Neutrophil (primary cell): ENCODE results near the gene PDPN.

Experiments used
- H3K27ac ChIP-seq: fragments of 200-600 bp; sonication (generic); 2 replicates; pipeline ENCODE4 v1.5.1; 2016; ENCODE audit warnings: mild to moderate bottlenecking, moderate library complexity
- H3K27me3 ChIP-seq: fragments of 200-600 bp; sonication (generic); 2 replicates; pipeline ENCODE4 v1.6.0; 2016; ENCODE audit warnings: mild to moderate bottlenecking
- H3K36me3 ChIP-seq: fragments of 200-600 bp; sonication (generic); 2 replicates; pipeline ENCODE4 v1.5.1; 2017
- H3K4me1 ChIP-seq, 2 experiments: fragments of 200-600 bp in 1 of 2; sonication (generic) in 1 of 2; 1 replicate in 1 of 2; 2 replicates in 1 of 2; pipeline versions ENCODE4 v1.5.1 to v1.6.1; 2013 to 2016; ENCODE audit warnings: low read depth in 1 of 2, low read length in 1 of 2, mild to moderate bottlenecking in 1 of 2, moderate library complexity in 1 of 2; ENCODE audit not compliant: control insufficient read depth in 1 of 2, insufficient read depth in 1 of 2
- H3K4me3 ChIP-seq, 2 experiments: fragments of 200-600 bp in 1 of 2; sonication (generic) in 1 of 2; 1 replicate in 1 of 2; 2 replicates in 1 of 2; pipeline ENCODE4 v1.5.1; 2013 to 2016; ENCODE audit warnings: low read depth in 1 of 2, low read length in 1 of 2, mild to moderate bottlenecking in 1 of 2, moderate library complexity in 1 of 2
- H3K9me3 ChIP-seq: fragments of 200-600 bp; sonication (generic); 2 replicates; pipeline ENCODE4 v1.5.1; 2016
- TF ChIP-seq, protein P1 (sequence below): fragments of 200-600 bp; sonication (generic); IDR thresholded peaks from 2 replicates; pipeline ENCODE4 v1.5.1; 2016; ENCODE audit warnings: antibody characterized with exemption

The PDPN gene

DNA sequence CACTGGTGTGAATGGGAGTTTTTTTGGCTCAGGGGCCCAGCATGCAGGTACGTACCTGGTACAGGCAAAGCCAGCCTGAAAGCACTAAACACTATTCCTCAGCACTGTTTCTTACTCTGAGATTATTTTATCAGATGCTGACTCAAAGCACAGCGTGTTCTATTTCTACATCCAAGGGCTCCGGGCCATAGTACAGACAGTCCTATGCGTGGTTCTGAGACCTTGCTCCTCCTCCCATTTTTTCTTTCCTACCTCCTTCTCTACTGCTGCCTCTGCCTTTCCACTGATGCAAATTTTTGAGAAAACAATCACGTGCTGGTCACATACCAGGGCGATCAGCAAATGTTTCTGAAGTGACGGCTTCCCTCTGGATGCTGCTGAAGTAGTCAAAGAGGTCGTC is 36.3 kb downstream of the PDPN start:
- Histone ChIP-seq H3K27me3 (peaks cover 32% of the 10 kb centered on the region), H3K4me3 (no peak overlapping the region), H3K36me3 (no peaks in the 10 kb centered on the region), H3K9me3 (no peaks in the 10 kb centered on the region), H3K4me1 (no peaks in the 10 kb centered on the region), H3K27ac (no peak overlapping the region)
- TF ChIP-seq, protein P1, sequence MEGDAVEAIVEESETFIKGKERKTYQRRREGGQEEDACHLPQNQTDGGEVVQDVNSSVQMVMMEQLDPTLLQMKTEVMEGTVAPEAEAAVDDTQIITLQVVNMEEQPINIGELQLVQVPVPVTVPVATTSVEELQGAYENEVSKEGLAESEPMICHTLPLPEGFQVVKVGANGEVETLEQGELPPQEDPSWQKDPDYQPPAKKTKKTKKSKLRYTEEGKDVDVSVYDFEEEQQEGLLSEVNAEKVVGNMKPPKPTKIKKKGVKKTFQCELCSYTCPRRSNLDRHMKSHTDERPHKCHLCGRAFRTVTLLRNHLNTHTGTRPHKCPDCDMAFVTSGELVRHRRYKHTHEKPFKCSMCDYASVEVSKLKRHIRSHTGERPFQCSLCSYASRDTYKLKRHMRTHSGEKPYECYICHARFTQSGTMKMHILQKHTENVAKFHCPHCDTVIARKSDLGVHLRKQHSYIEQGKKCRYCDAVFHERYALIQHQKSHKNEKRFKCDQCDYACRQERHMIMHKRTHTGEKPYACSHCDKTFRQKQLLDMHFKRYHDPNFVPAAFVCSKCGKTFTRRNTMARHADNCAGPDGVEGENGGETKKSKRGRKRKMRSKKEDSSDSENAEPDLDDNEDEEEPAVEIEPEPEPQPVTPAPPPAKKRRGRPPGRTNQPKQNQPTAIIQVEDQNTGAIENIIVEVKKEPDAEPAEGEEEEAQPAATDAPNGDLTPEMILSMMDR = no peak

DNA sequence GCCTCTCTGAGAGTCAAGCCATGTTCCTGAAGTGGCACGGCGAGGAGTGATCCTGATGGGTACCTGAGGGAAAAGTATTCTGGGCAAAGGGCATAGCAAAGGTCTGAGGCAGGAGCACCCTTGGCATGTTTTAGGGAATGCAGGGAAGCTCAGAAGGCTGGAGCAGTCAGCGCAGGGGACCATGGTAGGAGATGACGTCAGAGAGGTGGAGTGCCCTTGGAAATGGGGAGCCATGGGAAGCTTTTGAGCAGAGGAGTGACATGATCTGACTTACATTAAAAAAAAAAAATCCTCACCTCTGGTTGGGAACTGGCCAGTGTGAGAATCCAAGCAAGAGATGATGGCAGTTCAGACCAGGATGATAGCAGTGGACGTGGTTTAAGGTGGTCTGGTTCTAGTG is 37.2 kb downstream of the PDPN start:
- no peak overlapping the region for H3K4me3 ChIP-seq
- H3K27ac ChIP-seq = no peak overlapping the region
- no peaks in the 10 kb centered on the region for H3K4me1 ChIP-seq
- TF ChIP-seq, protein P1 = no peak
- H3K27me3 ChIP-seq = peaks cover 26% of the 10 kb centered on the region
- no peaks in the 10 kb centered on the region for H3K36me3 ChIP-seq
- no peaks in the 10 kb centered on the region for H3K9me3 ChIP-seq

DNA sequence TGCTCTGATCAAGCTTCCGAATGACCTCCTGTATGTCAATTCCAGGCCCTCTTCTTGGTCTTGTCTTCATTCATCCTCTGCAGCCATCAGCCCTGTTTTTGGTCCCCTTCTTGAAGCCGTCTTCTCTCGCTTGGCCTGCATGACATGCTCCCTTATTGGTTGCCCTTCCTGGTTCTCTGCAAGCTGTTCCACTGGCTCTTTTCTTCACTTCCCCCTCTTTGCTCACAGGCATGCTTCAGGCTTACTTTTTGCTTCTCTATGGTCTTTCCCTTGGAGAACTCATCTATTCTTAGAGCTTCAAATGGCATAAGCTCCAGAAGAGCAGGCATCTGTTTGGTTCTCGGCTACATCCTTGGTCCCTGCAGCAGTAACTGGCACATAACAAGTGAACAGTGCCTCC is 38.8 kb downstream of the PDPN start:
- H3K27ac ChIP-seq = no peak overlapping the region
- H3K4me1 ChIP-seq = no peaks in the 10 kb centered on the region
- TF ChIP-seq, protein P1 = no peak
- no peak overlapping the region for H3K4me3 ChIP-seq
- no peaks in the 10 kb centered on the region for H3K9me3 ChIP-seq
- no peaks in the 10 kb centered on the region for H3K36me3 ChIP-seq
- H3K27me3 ChIP-seq = peaks cover 16% of the 10 kb centered on the region

DNA sequence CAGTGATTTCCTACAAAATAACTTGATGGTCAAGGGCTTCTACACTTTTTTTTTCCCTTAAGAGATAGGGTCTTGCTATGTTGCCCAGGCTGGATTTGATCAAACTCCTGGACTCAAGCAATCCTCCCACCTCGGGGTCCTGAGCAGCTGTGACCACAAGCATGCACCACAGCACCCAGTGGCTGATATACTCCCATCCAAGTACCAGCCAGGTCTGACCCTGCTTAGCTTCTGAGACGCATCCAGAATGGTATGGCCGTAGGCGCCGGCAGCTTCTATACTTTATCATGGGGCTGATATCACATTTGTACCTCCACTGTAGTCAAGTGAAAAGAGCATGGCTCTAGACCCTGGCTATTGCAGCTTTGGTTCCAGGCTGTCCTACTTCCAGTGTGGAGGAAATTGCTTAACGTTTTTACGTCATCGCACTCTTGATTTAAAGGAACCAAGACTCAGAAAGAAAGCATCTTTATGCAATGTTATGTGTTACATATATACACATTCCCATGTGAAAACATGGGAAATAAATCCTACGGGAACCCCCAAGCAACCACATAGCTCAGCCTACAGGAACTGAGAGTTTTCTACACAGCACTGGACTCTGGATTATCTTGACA is 39.5 kb downstream of the PDPN start:
- peaks cover 10% of the 10 kb centered on the region for H3K27me3 ChIP-seq
- H3K9me3 ChIP-seq = no peaks in the 10 kb centered on the region
- H3K4me3 ChIP-seq = no peak overlapping the region
- H3K27ac ChIP-seq = no peak overlapping the region
- no peaks in the 10 kb centered on the region for H3K4me1 ChIP-seq
- TF ChIP-seq, protein P1 = no peak
- H3K36me3 ChIP-seq = no peaks in the 10 kb centered on the region

DNA sequence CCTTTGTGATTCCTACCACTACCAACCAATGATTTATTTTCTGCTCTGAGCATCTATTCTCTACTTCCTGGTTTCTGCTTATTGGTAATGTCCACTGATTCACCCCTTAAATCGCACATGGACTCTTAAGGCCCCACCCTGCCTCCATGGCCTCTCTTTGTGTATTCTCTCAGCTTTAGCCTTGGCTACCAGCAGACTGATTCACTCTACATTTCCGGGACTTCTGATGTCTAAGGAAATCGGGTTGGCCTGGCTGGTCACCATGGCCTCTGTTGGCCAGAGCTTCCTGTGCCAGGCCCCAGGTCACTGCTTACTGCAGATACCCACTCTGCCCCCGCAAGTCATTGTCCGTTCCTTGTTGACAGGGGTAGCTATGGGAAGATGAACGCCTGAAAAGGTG is 40.9 kb downstream of the PDPN start:
- H3K9me3 ChIP-seq = no peaks in the 10 kb centered on the region
- no peaks in the 10 kb centered on the region for H3K36me3 ChIP-seq
- TF ChIP-seq, protein P1 = no peak
- H3K27me3 ChIP-seq = no peaks in the 10 kb centered on the region
- no peaks in the 10 kb centered on the region for H3K4me1 ChIP-seq
- no peak overlapping the region for H3K4me3 ChIP-seq
- H3K27ac ChIP-seq = no peak overlapping the region

DNA sequence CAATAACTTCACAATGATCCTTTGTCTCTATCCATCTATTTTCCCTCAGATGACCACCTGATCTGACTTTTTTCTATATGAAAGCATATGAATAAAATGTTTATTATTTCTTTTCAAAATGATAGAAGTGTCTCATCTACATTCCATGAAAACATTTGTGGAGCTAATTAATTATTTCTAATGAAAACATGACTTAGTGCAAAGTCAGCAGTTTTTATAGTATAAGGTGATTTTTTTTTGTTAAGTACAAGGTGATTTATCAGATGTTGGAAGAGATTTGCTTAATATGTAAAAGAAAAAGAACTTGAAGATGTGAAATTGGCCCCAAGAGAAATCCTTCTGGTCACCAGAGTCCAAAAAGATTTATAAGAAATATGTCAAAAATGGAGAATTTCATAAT is 43.5 kb downstream of the PDPN start:
- TF ChIP-seq, protein P1 = no peak
- Histone ChIP-seq H3K4me1 (no peaks in the 10 kb centered on the region), H3K27me3 (no peaks in the 10 kb centered on the region), H3K4me3 (no peak overlapping the region), H3K9me3 (no peaks in the 10 kb centered on the region), H3K36me3 (no peaks in the 10 kb centered on the region), H3K27ac (no peak overlapping the region)
